IPS DF 19.7 (cell line): ENCODE results near the gene PARD6B.

Experiments
- DNase-seq: peaks from one replicate; pipeline ENCODE4 v3.0.0-alpha.2; 2013; ENCODE audit warnings: low read depth, low spot score

Gene PARD6B

GRCh38 chr20:50723672-50724071, 7.7 kb upstream of the PARD6B start:
- DNase-seq, result no peak

- DNase-seq, result no peak
Observed at GRCh38 chr20:50724112-50724725, 7.2 kb upstream of the PARD6B start.

- no peak for DNase-seq
Observed at GRCh38 chr20:50724851-50725723, 6.3 kb upstream of the PARD6B start.

GRCh38 chr20:50725724-50726005, 5.7 kb upstream of the PARD6B start:
- DNase-seq, result no peak

- no peak for DNase-seq
Observed at GRCh38 chr20:50726955-50727791, 4.2 kb upstream of the PARD6B start.

GRCh38 chr20:50727792-50728485, 3.4 kb upstream of the PARD6B start:
- no peak for DNase-seq

GRCh38 chr20:50728486-50728980, 2.8 kb upstream of the PARD6B start:
- no peak for DNase-seq

- DNase-seq, result no peak
Observed at GRCh38 chr20:50728981-50729874, 2.2 kb upstream of the PARD6B start.

GRCh38 chr20:50729901-50730764, 1.2 kb upstream of the PARD6B start:
- no peak for DNase-seq

GRCh38 chr20:50730765-50731054, 670 bp upstream of the PARD6B start:
- no peak for DNase-seq

- no peak for DNase-seq
Observed at GRCh38 chr20:50731930-50732690, 730 bp downstream of the PARD6B start.

- no peak for DNase-seq
Observed at GRCh38 chr20:50733644-50734349, 2.4 kb downstream of the PARD6B start.

- no peak for DNase-seq
Observed at GRCh38 chr20:50734730-50735679, 3.6 kb downstream of the PARD6B start.

- DNase-seq, result no peak
Observed at GRCh38 chr20:50735813-50736212, 4.4 kb downstream of the PARD6B start.

- no peak for DNase-seq
Observed at GRCh38 chr20:50737352-50737751, 6.0 kb downstream of the PARD6B start.

- no peak for DNase-seq
Observed at GRCh38 chr20:50743087-50743486, 11.7 kb downstream of the PARD6B start.

GRCh38 chr20:50744143-50744792, 12.9 kb downstream of the PARD6B start:
- DNase-seq, result no peak
